A549 (cell line): ENCODE results near the gene CR1.
"Not testable (repeated sequence)": the region's sequence is repeated elsewhere in the genome, so short reads cannot be mapped to it uniquely, and the experiment has no call there.

Experiments
- HOXA7 ChIP-seq: fragments of 250-450 bp; sonication (Bioruptor Pico); IDR thresholded peaks from 2 replicates; pipeline ENCODE4 v1.5.0; 2020; ENCODE audit warnings: mild to moderate bottlenecking, moderate library complexity
- POLR2A ChIP-seq: IDR thresholded peaks from 2 replicates; pipeline ENCODE4 v1.6.1; 2012; ENCODE audit warnings: mild to moderate bottlenecking, low read length
- POLR2AphosphoS2 ChIP-seq: conservative IDR thresholded peaks from 2 replicates; pipeline ENCODE4 v1.6.1; 2012; ENCODE audit warnings: low read length, improper control_type of control experiment, inconsistent platforms
- RAD21 ChIP-seq, 2 experiments: fragments of >200 bp in 1 of 2; sonication (Bioruptor Twin) in 1 of 2; formaldehyde crosslinking in 1 of 2; IDR thresholded peaks in 1 of 2; conservative IDR thresholded peaks in 1 of 2; 2 replicates in 1 of 2; 3 replicates in 1 of 2; pipeline ENCODE4 v1.6.1; 2012 to 2018; ENCODE audit warnings: inconsistent platforms in 1 of 2
- RCOR1 ChIP-seq: fragments of 150-350 bp; IDR thresholded peaks from 2 replicates; pipeline ENCODE4 v1.6.1; 2014; ENCODE audit warnings: antibody characterized with exemption, low read length, low read depth
- ZNF302 ChIP-seq: fragments of 250-450 bp; sonication (Bioruptor Pico); IDR thresholded peaks from 2 replicates; pipeline ENCODE4 v1.9.0; 2021; ENCODE audit warnings: inconsistent platforms, mild to moderate bottlenecking, moderate library complexity
- ZSCAN20 ChIP-seq: fragments of 250-450 bp; sonication (Bioruptor Pico); IDR thresholded peaks from 2 replicates; pipeline ENCODE4 v1.8.0; 2022; ENCODE audit warnings: mild to moderate bottlenecking, moderate library complexity
- TF ChIP-seq, protein P1 (sequence below): fragments of >200 bp; sonication (Bioruptor Twin); formaldehyde crosslinking; IDR thresholded peaks from 3 replicates; pipeline ENCODE4 v1.5.1; 2016
- TF ChIP-seq, protein P2 (sequence below): fragments of 250-450 bp; sonication (Bioruptor Pico); IDR thresholded peaks from 2 replicates; pipeline ENCODE4 v1.5.0; 2021; ENCODE audit warnings: mild to moderate bottlenecking, moderate library complexity, borderline replicate concordance

DNA sequence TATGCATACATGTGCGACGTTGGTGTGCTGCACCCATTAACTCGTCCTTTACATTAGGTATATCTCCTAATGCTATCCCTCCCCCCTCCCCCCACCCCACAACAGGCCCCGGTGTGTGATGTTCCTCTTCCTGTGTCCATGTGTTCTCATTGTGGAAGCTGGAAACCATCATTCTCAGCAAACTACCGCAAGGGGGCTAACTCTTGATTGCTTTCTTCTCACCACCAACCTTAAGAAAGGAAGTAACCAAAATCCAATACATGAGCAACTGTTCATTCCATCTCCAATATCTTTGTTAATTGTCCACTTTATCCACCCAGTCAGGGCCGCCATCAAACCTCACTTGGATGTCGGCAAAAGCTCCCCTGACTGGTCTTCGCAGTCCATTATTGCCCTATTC is 676 bp upstream of the CR1 start:
- TF ChIP-seq RCOR1; POLR2A; RAD21 (conservative IDR thresholded peaks at IDR 0.05 in 1 of 2, IDR thresholded peaks at IDR 0.05 in 1 of 2); ZSCAN20 (CRISPR knock-in tag); POLR2AphosphoS2; ZNF302; HOXA7 (CRISPR knock-in tag): not testable (repeated sequence)
- TF ChIP-seq, protein P1, sequence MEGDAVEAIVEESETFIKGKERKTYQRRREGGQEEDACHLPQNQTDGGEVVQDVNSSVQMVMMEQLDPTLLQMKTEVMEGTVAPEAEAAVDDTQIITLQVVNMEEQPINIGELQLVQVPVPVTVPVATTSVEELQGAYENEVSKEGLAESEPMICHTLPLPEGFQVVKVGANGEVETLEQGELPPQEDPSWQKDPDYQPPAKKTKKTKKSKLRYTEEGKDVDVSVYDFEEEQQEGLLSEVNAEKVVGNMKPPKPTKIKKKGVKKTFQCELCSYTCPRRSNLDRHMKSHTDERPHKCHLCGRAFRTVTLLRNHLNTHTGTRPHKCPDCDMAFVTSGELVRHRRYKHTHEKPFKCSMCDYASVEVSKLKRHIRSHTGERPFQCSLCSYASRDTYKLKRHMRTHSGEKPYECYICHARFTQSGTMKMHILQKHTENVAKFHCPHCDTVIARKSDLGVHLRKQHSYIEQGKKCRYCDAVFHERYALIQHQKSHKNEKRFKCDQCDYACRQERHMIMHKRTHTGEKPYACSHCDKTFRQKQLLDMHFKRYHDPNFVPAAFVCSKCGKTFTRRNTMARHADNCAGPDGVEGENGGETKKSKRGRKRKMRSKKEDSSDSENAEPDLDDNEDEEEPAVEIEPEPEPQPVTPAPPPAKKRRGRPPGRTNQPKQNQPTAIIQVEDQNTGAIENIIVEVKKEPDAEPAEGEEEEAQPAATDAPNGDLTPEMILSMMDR: not testable (repeated sequence)
- TF ChIP-seq, protein P2, sequence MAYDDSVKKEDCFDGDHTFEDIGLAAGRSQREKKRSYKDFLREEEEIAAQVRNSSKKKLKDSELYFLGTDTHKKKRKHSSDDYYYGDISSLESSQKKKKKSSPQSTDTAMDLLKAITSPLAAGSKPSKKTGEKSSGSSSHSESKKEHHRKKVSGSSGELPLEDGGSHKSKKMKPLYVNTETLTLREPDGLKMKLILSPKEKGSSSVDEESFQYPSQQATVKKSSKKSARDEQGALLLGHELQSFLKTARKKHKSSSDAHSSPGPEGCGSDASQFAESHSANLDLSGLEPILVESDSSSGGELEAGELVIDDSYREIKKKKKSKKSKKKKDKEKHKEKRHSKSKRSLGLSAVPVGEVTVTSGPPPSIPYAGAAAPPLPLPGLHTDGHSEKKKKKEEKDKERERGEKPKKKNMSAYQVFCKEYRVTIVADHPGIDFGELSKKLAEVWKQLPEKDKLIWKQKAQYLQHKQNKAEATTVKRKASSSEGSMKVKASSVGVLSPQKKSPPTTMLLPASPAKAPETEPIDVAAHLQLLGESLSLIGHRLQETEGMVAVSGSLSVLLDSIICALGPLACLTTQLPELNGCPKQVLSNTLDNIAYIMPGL: not testable (repeated sequence)
